H1 (cell line): Measurements from ENCODE around the gene DOCK1. TPM values are rescaled to one million over a fixed set of nuclear protein-coding genes. Genes with fewer than 3 reads are reported as not detected.

ENCODE experiments used
- CTCF ChIA-PET: fragments of 300-600 bp; sonication (Branson Sonifier 250); formaldehyde crosslinking; loops from one replicate; lab custom pipeline; 2021; ENCODE audit not compliant: partially characterized antibody; lab: Charles Lee
- POLR2A ChIA-PET: fragments of 300-600 bp; sonication (Branson Sonifier 250); formaldehyde crosslinking; loops from one replicate; lab custom pipeline; 2021; ENCODE audit warnings: inconsistent platforms; ENCODE audit not compliant: partially characterized antibody; lab: Charles Lee
- DNase-seq, 2 experiments: peaks; one replicate each; pipeline versions ENCODE4 v3.0.0 to v3.0.0-alpha.2; 2010 to 2022; ENCODE audit warnings: low spot score in 2 of 2, low read depth in 1 of 2, mixed read lengths in 1 of 2
- FAIRE-seq: peaks from 2 replicates; lab custom pipeline; 2011; peaks lifted over from hg19 to GRCh38; lab: Jason Lieb, UNC
- H2AFZ ChIP-seq: 2 replicates; pipeline ENCODE4 v1.8.1; 2012; ENCODE audit warnings: low read length, inconsistent platforms
- H2AK5ac ChIP-seq: 2 replicates; pipeline ENCODE4 v1.6.1; 2013; ENCODE audit warnings: low read depth, low read length
- H2BK120ac ChIP-seq: replicated peaks from 2 replicates; pipeline ENCODE3; 2013; ENCODE audit warnings: low read depth, low read length, inconsistent platforms
- H2BK12ac ChIP-seq: 2 replicates; pipeline ENCODE4 v1.6.1; 2013; ENCODE audit warnings: low read depth, low read length
- H2BK15ac ChIP-seq: 2 replicates; pipeline ENCODE4 v1.6.1; 2013; ENCODE audit warnings: low read length
- H2BK20ac ChIP-seq: 2 replicates; pipeline ENCODE4 v1.6.1; 2013; ENCODE audit warnings: low read length
- H2BK5ac ChIP-seq: 2 replicates; pipeline ENCODE4 v1.6.1; 2013; ENCODE audit warnings: low read depth, low read length
- H3K14ac ChIP-seq: 2 replicates; pipeline ENCODE4 v1.6.1; 2013; ENCODE audit warnings: inconsistent platforms; ENCODE audit not compliant: insufficient read length
- H3K18ac ChIP-seq: 2 replicates; pipeline ENCODE4 v1.6.1; 2013; ENCODE audit warnings: low read length; ENCODE audit errors: extremely low read depth
- H3K23ac ChIP-seq: 2 replicates; pipeline ENCODE4 v1.6.1; 2013; ENCODE audit warnings: inconsistent platforms; ENCODE audit not compliant: insufficient read length
- H3K23me2 ChIP-seq: 2 replicates; pipeline ENCODE4 v1.6.1; 2013; ENCODE audit warnings: low read depth, low read length
- H3K27ac ChIP-seq: 2 replicates; pipeline ENCODE4 v1.6.1; 2011; ENCODE audit warnings: low read depth, low read length, inconsistent platforms
- H3K27me3 ChIP-seq, 4 experiments: replicated peaks in 1 of 4; 1 replicate in 1 of 4; 2 replicates in 3 of 4; pipeline versions ENCODE4 v1.6.1 to v1.8.1; 2011 to 2013; ENCODE audit warnings: low read length in 3 of 4, mild to moderate bottlenecking in 3 of 4, inconsistent platforms in 2 of 4, mixed read lengths in 2 of 4, moderate library complexity in 1 of 4; ENCODE audit not compliant: control insufficient read depth in 3 of 4, insufficient read depth in 3 of 4; ENCODE audit errors: extremely low read depth in 1 of 4
- H3K36me3 ChIP-seq, 4 experiments: 2 replicates each; pipeline versions ENCODE4 v1.6.1 to v1.8.1; 2011 to 2013; ENCODE audit warnings: mild to moderate bottlenecking in 4 of 4, low read length in 3 of 4, moderate library complexity in 2 of 4, control low read depth in 1 of 4, inconsistent platforms in 1 of 4; ENCODE audit not compliant: insufficient read depth in 4 of 4, control insufficient read depth in 2 of 4
- H3K4ac ChIP-seq: replicated peaks from 2 replicates; pipeline ENCODE3; 2013; ENCODE audit warnings: low read length, low read depth, mixed read lengths, inconsistent platforms; ENCODE audit not compliant: insufficient read length
- H3K4me1 ChIP-seq, 4 experiments: replicated peaks in 1 of 4; 1 replicate in 1 of 4; 2 replicates in 3 of 4; pipeline versions ENCODE4 v1.6.1 to v1.8.1; 2011 to 2013; ENCODE audit warnings: low read length in 3 of 4, inconsistent platforms in 2 of 4, mixed read lengths in 1 of 4; ENCODE audit not compliant: insufficient read depth in 4 of 4, control insufficient read depth in 3 of 4
- H3K4me2 ChIP-seq, 2 experiments: 2 replicates each; pipeline versions ENCODE4 v1.6.1 to v1.8.1; 2011 to 2013; ENCODE audit warnings: low read depth in 2 of 2, low read length in 2 of 2, control low read depth in 1 of 2, inconsistent platforms in 1 of 2, mild to moderate bottlenecking in 1 of 2; ENCODE audit not compliant: insufficient read depth in 1 of 2
- H3K4me3 ChIP-seq, 4 experiments: fragments of 200-600, 300-600 bp in 1 of 4; sonication (generic), shearing (Covaris generic), sonication (Bioruptor Twin) in 1 of 4; 2 replicates each; pipeline versions ENCODE4 v1.5.1 to v1.8.1; 2011 to 2016; ENCODE audit warnings: low read length in 4 of 4, low read depth in 3 of 4, control low read depth in 2 of 4, inconsistent platforms in 2 of 4, mild to moderate bottlenecking in 2 of 4, mixed read lengths in 1 of 4, moderate library complexity in 1 of 4; ENCODE audit not compliant: insufficient read depth in 2 of 4; ENCODE audit errors: extremely low read depth in 1 of 4
- H3K56ac ChIP-seq: replicated peaks from 2 replicates; pipeline ENCODE3; 2013; ENCODE audit warnings: low read depth, mild to moderate bottlenecking, mixed read lengths, low read length, inconsistent platforms; ENCODE audit not compliant: insufficient read length
- H3K79me1 ChIP-seq: 2 replicates; pipeline ENCODE4 v1.6.1; 2013; ENCODE audit warnings: low read depth, low read length, control low read depth
- H3K79me2 ChIP-seq, 2 experiments: 2 replicates each; pipeline versions ENCODE4 v1.6.1 to v1.8.1; 2012 to 2013; ENCODE audit warnings: low read length in 2 of 2, mild to moderate bottlenecking in 2 of 2, inconsistent platforms in 1 of 2; ENCODE audit not compliant: insufficient read depth in 2 of 2, control insufficient read depth in 1 of 2
- H3K9ac ChIP-seq, 4 experiments: replicated peaks in 1 of 4; 1 replicate in 1 of 4; 2 replicates in 3 of 4; pipeline versions ENCODE4 v1.6.1 to v1.8.1; 2011 to 2013; ENCODE audit warnings: low read depth in 3 of 4, low read length in 3 of 4, control low read depth in 2 of 4, mild to moderate bottlenecking in 2 of 4, moderate library complexity in 2 of 4, inconsistent platforms in 1 of 4; ENCODE audit errors: extremely low read depth in 1 of 4
- H3K9me3 ChIP-seq, 2 experiments: 2 replicates each; pipeline versions ENCODE4 v1.6.1 to v1.8.1; 2012 to 2013; ENCODE audit warnings: mild to moderate bottlenecking in 2 of 2, moderate library complexity in 2 of 2, control low read depth in 1 of 2, inconsistent platforms in 1 of 2, low read depth in 1 of 2, low read length in 1 of 2, mixed read lengths in 1 of 2; ENCODE audit not compliant: insufficient read depth in 2 of 2
- H4K20me1 ChIP-seq, 2 experiments: replicated peaks in 1 of 2; 2 replicates each; pipeline versions ENCODE3 to v1.8.1; 2011 to 2013; ENCODE audit warnings: inconsistent platforms in 2 of 2, low read length in 2 of 2, mild to moderate bottlenecking in 1 of 2; ENCODE audit not compliant: insufficient read depth in 2 of 2, control insufficient read depth in 1 of 2
- H4K5ac ChIP-seq: 2 replicates; pipeline ENCODE4 v1.6.1; 2013; ENCODE audit warnings: low read length, low read depth, mixed read lengths, inconsistent platforms; ENCODE audit not compliant: insufficient read length
- H4K8ac ChIP-seq: 2 replicates; pipeline ENCODE4 v1.8.0; 2013; ENCODE audit warnings: mild to moderate bottlenecking, moderate library complexity, low read length, inconsistent platforms; ENCODE audit not compliant: insufficient read depth; ENCODE audit errors: extremely low read depth
- H4K91ac ChIP-seq: replicated peaks from 2 replicates; pipeline ENCODE3; 2013; ENCODE audit warnings: low read length, mixed read lengths, inconsistent platforms; ENCODE audit not compliant: insufficient read length
- CBX5 ChIP-seq: fragments of 300-800, 300-1000 bp; sonication (generic); IDR thresholded peaks from 2 replicates; pipeline ENCODE4 v1.7.1; 2016; ENCODE audit warnings: antibody characterized with exemption, low read length, low read depth
- CBX8 ChIP-seq: fragments of 300-800, 300-1000 bp; sonication (generic); IDR thresholded peaks from 2 replicates; pipeline ENCODE4 v1.7.1; 2016; ENCODE audit warnings: low read depth, low read length, borderline replicate concordance
- JUN ChIP-seq: IDR thresholded peaks from 2 replicates; pipeline ENCODE4 v1.6.1; 2011; ENCODE audit warnings: low read depth, mild to moderate bottlenecking, improper control_type of control experiment, low read length
- MAFK ChIP-seq: IDR thresholded peaks from 2 replicates; pipeline ENCODE4 v1.6.1; 2012; ENCODE audit warnings: low read depth, mild to moderate bottlenecking, improper control_type of control experiment, low read length
- MAX ChIP-seq: IDR thresholded peaks from 2 replicates; pipeline ENCODE4 v1.6.1; 2012; ENCODE audit warnings: inconsistent platforms
- RBBP5 ChIP-seq: IDR thresholded peaks from 2 replicates; pipeline ENCODE4 v1.7.1; 2012; ENCODE audit warnings: low read depth, mild to moderate bottlenecking, inconsistent platforms, low read length, moderate library complexity, borderline replicate concordance
- SIN3A ChIP-seq, 2 experiments: IDR thresholded peaks in 1 of 2; conservative IDR thresholded peaks in 1 of 2; 2 replicates each; pipeline ENCODE4 v1.6.1; 2011 to 2012; ENCODE audit warnings: low read length in 2 of 2, improper control_type of control experiment in 1 of 2, low read depth in 1 of 2, mild to moderate bottlenecking in 1 of 2
- YY1 ChIP-seq: IDR thresholded peaks from 2 replicates; pipeline ENCODE4 v1.6.1; 2011; ENCODE audit warnings: low read depth, mild to moderate bottlenecking, low read length
- ZNF274 ChIP-seq: IDR thresholded peaks from 2 replicates; pipeline ENCODE4 v1.7.0; 2012; ENCODE audit warnings: low read length, borderline replicate concordance; ENCODE audit errors: extremely low read depth
- polyA plus RNA-seq, 7 experiments: library from polyadenylated mRNA; depleted of rRNA in 3 of 7; stranded (reverse) in 5 of 7; unstranded in 2 of 7; fragments of >200 nt in 5 of 7; fragments of 200-250 nt in 2 of 7; gene quantifications; 1 replicate in 5 of 7; 2 replicates in 1 of 7; 4 replicates in 1 of 7; pipeline versions ENCODE4 v1.2.1 to v1.2.3, GENCODE V29; 2011 to 2013; ENCODE audit warnings: missing spikeins in 2 of 7, mixed read lengths in 2 of 7
- total RNA-seq: library from RNA; stranded (reverse); fragmentation: NEBNext Ultra II Directional; extraction: Animal tissue kit (Norgen Biotek cat#: 25700); gene quantifications from 2 replicates; pipeline ENCODE4 v1.2.1, GENCODE V29; 2021

Gene DOCK1
- total and polyA plus RNA-seq, 2 of the 8 experiments (the other 6 are each of a cell fraction or from before 2014, with no cell fraction given), result 11.6 to 53.0 TPM

GRCh38 chr10:127059314-127059713, 154.1 kb downstream of the DOCK1 start:
- DNase-seq, result no peak
- Histone ChIP-seq H2BK20ac (no peak overlapping the region), H3K23me2 (no peaks in the 10 kb centered on the region), H3K14ac (no peak overlapping the region), H2BK12ac (no peak overlapping the region), H2BK15ac (no peak overlapping the region), H3K4me1 (no peaks in the 10 kb centered on the region), H3K56ac (no peak overlapping the region), H3K4ac (no peak overlapping the region), H4K20me1 (peaks cover 0 to 2% of the 10 kb centered on the region in 2 experiments), H3K79me1 (no peaks in the 10 kb centered on the region; the same call in 1 of the 2 replicates), H2BK120ac (no peak overlapping the region), H3K18ac (no peak overlapping the region), H3K4me3 (no peak overlapping the region), H2BK5ac (no peak overlapping the region), H4K91ac (no peak overlapping the region), H3K27ac (no peak overlapping the region), H2AFZ (no peak overlapping the region), H2AK5ac (no peak overlapping the region), H3K79me2 (no peaks in the 10 kb centered on the region), H4K8ac (no peak overlapping the region), H3K36me3 (peaks cover 0 to 8% (median 0%) of the 10 kb centered on the region in 4 experiments; a peak in 3 of 8 replicates), H3K4me2 (no peak overlapping the region), H3K23ac (no peak overlapping the region), H3K9me3 (peaks cover 0 to 2% of the 10 kb centered on the region in 2 experiments; a peak in 1 of 4 replicates), H3K9ac (no peak overlapping the region), H3K27me3 (no peaks in the 10 kb centered on the region), H4K5ac (no peak overlapping the region)
- CTCF ChIA-PET, result no interaction called here
- FAIRE-seq, result no peak
- POLR2A ChIA-PET, result no interaction called here
- TF ChIP-seq CBX5 (no peak), YY1 (no peak), MAX (no peak), ZNF274 (no peak), RBBP5 (no peak), JUN (no peak), SIN3A (conservative IDR thresholded peaks at IDR 0.05 in 1 of 2, IDR thresholded peaks at IDR 0.05 in 1 of 2; ENCODE audit: low read depth in 1 of 2, low read length in 2 of 2) (no peak), MAFK (no peak), CBX8 (no peak)
